Heart left ventricle (tissue), 16 donors: ENCODE measurements around the gene SPTBN4. TPM values are rescaled to one million over a fixed set of nuclear protein-coding genes. Genes with fewer than 3 reads are reported as not detected.

ENCODE experiments used
- ATAC-seq, 4 donors: fragments of 200-7000 bp; cut with Tn5 transposase; one replicate each; pipeline ENCODE4 v1.9.1; 2020 to 2022; ENCODE audit warnings: moderate library complexity in 4 of 4, mild to moderate bottlenecking in 3 of 4, moderate number of reproducible peaks in 1 of 4
- DNase-seq, 5 donors: peaks; one replicate each; pipeline ENCODE4 v3.0.0-alpha.2; 2020
- H3K27ac ChIP-seq, 12 donors: fragments of 200-600 bp; sonication (generic) in 4 of 12; one replicate each; pipeline versions ENCODE4 v1.5.0 to v1.8.0; 2016 to 2022; ENCODE audit warnings: mild to moderate bottlenecking in 2 of 12
- H3K27me3 ChIP-seq, 9 donors: fragments of 200-600 bp; sonication (generic) in 2 of 9; one replicate each; pipeline versions ENCODE4 v1.5.1 to v1.8.0; 2016 to 2022; ENCODE audit warnings: mild to moderate bottlenecking in 3 of 9
- H3K36me3 ChIP-seq, 9 donors: fragments of 200-600 bp; sonication (generic) in 2 of 9; one replicate each; pipeline versions ENCODE4 v1.5.0 to v1.8.0; 2018 to 2022; ENCODE audit warnings: mild to moderate bottlenecking in 2 of 9
- H3K4me1 ChIP-seq, 12 donors: fragments of 200-600 bp; sonication (generic) in 4 of 12; one replicate each; pipeline versions ENCODE4 v1.5.0 to v1.8.0; 2016 to 2022; ENCODE audit warnings: mild to moderate bottlenecking in 3 of 12
- H3K4me3 ChIP-seq, 12 donors: fragments of 200-600 bp; sonication (generic) in 4 of 12; one replicate each; pipeline versions ENCODE4 v1.5.0 to v1.8.0; 2017 to 2022; ENCODE audit warnings: mild to moderate bottlenecking in 9 of 12, moderate library complexity in 4 of 12
- H3K9me3 ChIP-seq, 12 donors: fragments of 200-600 bp; sonication (generic) in 4 of 12; one replicate each; pipeline versions ENCODE4 v1.5.0 to v1.8.0; 2016 to 2022; ENCODE audit warnings: mild to moderate bottlenecking in 1 of 12
- CTCF ChIP-seq, 12 donors: fragments of 200-600 bp; sonication (generic) in 4 of 12; IDR thresholded peaks; one replicate each; pipeline versions ENCODE4 v1.5.0 to v1.8.0; 2018 to 2022; ENCODE audit warnings: antibody characterized with exemption in 12 of 12, mild to moderate bottlenecking in 5 of 12
- POLR2A ChIP-seq, 2 donors: fragments of 450-650 bp; IDR thresholded peaks; one replicate each; pipeline ENCODE4 v1.6.1; 2017; ENCODE audit warnings: antibody characterized with exemption in 2 of 2, mild to moderate bottlenecking in 2 of 2, moderate library complexity in 2 of 2
- WGBS, 4 donors: extraction: QIAGEN DNeasy Blood & Tissue Kit in 2 of 4; methylation state at CpG; one replicate each; pipeline versions ENCODE4 v1.1.5 to v1.1.7; 2013 to 2018; 5-methylcytosine and 5-hydroxymethylcytosine counted together
- intact Hi-C, 10 donors: fragments of 100-400 bp; cut with DNase I; formaldehyde crosslinking; loops; one replicate each; pipeline versions ENCODE4 v1.11.1 to v1.14.2; 2022
- polyA plus RNA-seq, 2 donors: library from polyadenylated mRNA; stranded (reverse); fragments of 200-250 nt; gene quantifications; one replicate each; pipeline ENCODE4 v1.2.3, GENCODE V29; 2013
- total RNA-seq, 9 donors: library from RNA; depleted of rRNA in 2 of 9; stranded (reverse); fragments of >200 nt in 2 of 9; fragmentation: NEBNext Ultra II Directional in 3 of 9; extraction: Animal tissue kit (Norgen Biotek cat#: 25700) in 3 of 9; gene quantifications; one replicate each; pipeline versions ENCODE4 v1.1.0 to v1.2.4, GENCODE V29; 2016 to 2023
- donor health status: ischemic (EF 13 %, LVEDD 7.1; RV severe dilation, severe dysfunction).
- donor health status: healthy with polysubstance abuse.
- donor health status: DM: no; HTN: yes; CAD: no.
- donor health status: DM: no; HTN: no; CAD: no.
- donor health status: ischemic (EF 25% LVEDD 6.9; RV normal size, moderate dysfunction).
- donor health status: ischemic (EF 25% LVEDD 5.7; RV mildly dilated, moderate dysfunction).
- donor health status: healthy.
- donor health status: DM: yes; HTN: yes; CAD: no.
- donor health status: ischemic (EF 35%, LVEDD 5.7; RV mildly dilated, moderate dysfunction).
- donor health status: nonischemic (EF 11% LVEDD 7.7; RV severe dilation, severe dysfunction).
- donor health status: DM: yes; HTN: yes; CAD: no.
- donor health status: PGD.
- donor health status: ischemic (EF 29% LVEDD 5.4; RV normal size, mild dysfunction).
- donor health status: nonischemic (EF 23%, LVEDD 6.1; RV moderate dilation, normal function).

SPTBN4 gene
- total and polyA plus RNA-seq, 11 donors: 1.9 to 8.7 (median 4.2) TPM

GRCh38 chr19:40571005-40571318, 104.2 kb downstream of the SPTBN4 start:
- Histone ChIP-seq H3K4me3 (peak overlapping the region in 4 of 12 donors; percentile 20 to 50 (median 45)), H3K27me3 (peaks cover 4 to 31% (median 24%) of the 10 kb centered on the region in 9 donors), H3K9me3 (no peaks in the 10 kb centered on the region), H3K27ac (peak overlapping the region in 2 of 12 donors; percentile 39 to 63), H3K36me3 (no peaks in the 10 kb centered on the region), H3K4me1 (peaks cover 0 to 20% (median 9%) of the 10 kb centered on the region in 12 donors)
- DNase-seq (no peak), ATAC-seq (no peak)
- 12 to 35% (median 25%) methylated on average over 3 of the region's 3 CpGs for WGBS, 4 donors
- intact Hi-C loops: no loop called here
- TF ChIP-seq CTCF (IDR thresholded peaks at IDR 0.05) (peak in 1 of 12 donors; percentile 8), POLR2A (IDR thresholded peaks at IDR 0.05) (no peak)

GRCh38 chr19:40571831-40572495, 105.2 kb downstream of the SPTBN4 start:
- Histone ChIP-seq H3K4me3 (no peak overlapping the region), H3K9me3 (no peaks in the 10 kb centered on the region), H3K27ac (no peak overlapping the region), H3K27me3 (peaks cover 4 to 22% (median 15%) of the 10 kb centered on the region in 9 donors), H3K36me3 (no peaks in the 10 kb centered on the region), H3K4me1 (peaks cover 0 to 23% (median 9%) of the 10 kb centered on the region in 12 donors)
- 80 to 90% (median 83%) methylated on average over 8 to 10 of the region's 10 CpGs for WGBS, 4 donors
- DNase-seq (peak in 1 of 5 donors; percentile 43), ATAC-seq (no peak)
- TF ChIP-seq CTCF (IDR thresholded peaks at IDR 0.05) (no peak), POLR2A (IDR thresholded peaks at IDR 0.05) (no peak)
- intact Hi-C loops: no loop called here

- TF ChIP-seq POLR2A (IDR thresholded peaks at IDR 0.05): no peak
- TF ChIP-seq CTCF (IDR thresholded peaks at IDR 0.05): no peak
- no peak overlapping the region for H3K27ac ChIP-seq
- H3K36me3 ChIP-seq: peaks cover 0 to 17% (median 3%) of the 10 kb centered on the region in 9 donors
- 62 to 78% (median 76%) methylated on average over 18 of the region's 18 CpGs for WGBS, 4 donors
- peaks cover 0 to 34% (median 9%) of the 10 kb centered on the region in 12 donors for H3K4me1 ChIP-seq
- ATAC-seq (no peak), DNase-seq (no peak)
- intact Hi-C loops: loop anchor here in 3 of 10 donors (2.0 to 5.0 kb wide), 3 partner anchors 27 to 48 kb away; no protein-coding TSS in a partner anchor
- no peaks in the 10 kb centered on the region for H3K9me3 ChIP-seq
- H3K4me3 ChIP-seq: no peak overlapping the region
- H3K27me3 ChIP-seq: no peaks in the 10 kb centered on the region
Measured at GRCh38 chr19:40575326-40575725, 108.5 kb downstream of the SPTBN4 start.

GRCh38 chr19:40576151-40576584, 109.4 kb downstream of the SPTBN4 start:
- H3K36me3 ChIP-seq: peaks cover 0 to 25% (median 12%) of the 10 kb centered on the region in 9 donors
- peak overlapping the region; percentile 63 to 94 (median 77) for H3K4me3 ChIP-seq
- ATAC-seq: peak in 3 of 4 donors; percentile 2 to 21 (median 8)
- intact Hi-C loops: loop anchor here in 2 of 10 donors (5.0 kb wide), 2 partner anchors 44 to 49 kb away; no protein-coding TSS in a partner anchor
- DNase-seq: no peak
- peaks cover 0 to 36% (median 9%) of the 10 kb centered on the region in 12 donors for H3K4me1 ChIP-seq
- peak overlapping the region in 11 of 12 donors; percentile 41 to 93 (median 79) for H3K27ac ChIP-seq
- H3K9me3 ChIP-seq: no peaks in the 10 kb centered on the region
- no peak for TF ChIP-seq CTCF (IDR thresholded peaks at IDR 0.05)
- no peak for TF ChIP-seq POLR2A (IDR thresholded peaks at IDR 0.05)
- 2 to 5% (median 3%) methylated on average over 18 to 22 of the region's 22 CpGs for WGBS, 4 donors
- H3K27me3 ChIP-seq: no peaks in the 10 kb centered on the region
